Caco-2 (cell line): ENCODE results near the gene TMEM45A. TPM values are rescaled to one million over a fixed set of nuclear protein-coding genes. Genes with fewer than 3 reads are reported as not detected.
"Not testable (repeated sequence)": the region's sequence is repeated elsewhere in the genome, so short reads cannot be mapped to it uniquely, and the experiment has no call there.

Experiments
- BruUV-seq: library from RNA; stranded (reverse); fragments of 400-500 nt; replicated peaks from 2 replicates; lab custom pipeline; 2021; lab: Mats Ljungman, UMichigan
- CTCF ChIA-PET: fragments of 300-600 bp; sonication (Branson Sonifier 250); formaldehyde crosslinking; loops from one replicate; lab custom pipeline; 2022; ENCODE audit warnings: antibody characterized with exemption; lab: Charles Lee
- POLR2A ChIA-PET: fragments of 300-600 bp; sonication (Branson Sonifier 250); formaldehyde crosslinking; loops from one replicate; lab custom pipeline; 2022; ENCODE audit warnings: antibody characterized with exemption; lab: Charles Lee
- DNase-seq, 2 experiments: peaks; one replicate each; pipeline versions ENCODE4 v3.0.0 to v3.0.0-alpha.2; 2020 to 2022
- H3K27me3 ChIP-seq: replicated peaks from 2 replicates; pipeline ENCODE4 v1.6.0; 2011; ENCODE audit warnings: low read length; ENCODE audit not compliant: control insufficient read depth, insufficient read depth
- H3K36me3 ChIP-seq: 2 replicates; pipeline ENCODE4 v1.5.1; 2011; ENCODE audit warnings: low read length; ENCODE audit not compliant: control insufficient read depth, insufficient read depth
- H3K4me1 ChIP-seq: fragments of 250-450 bp; sonication (Bioruptor Pico); 2 replicates; pipeline ENCODE4 v1.5.1; 2020; ENCODE audit warnings: mild to moderate bottlenecking
- H3K4me3 ChIP-seq: 2 replicates; pipeline ENCODE4 v1.5.1; 2011; ENCODE audit warnings: low read depth, mild to moderate bottlenecking, control low read depth, low read length
- H3K9me3 ChIP-seq: fragments of 250-450 bp; sonication (Bioruptor Pico); 2 replicates; pipeline ENCODE4 v1.5.1; 2020; ENCODE audit warnings: mild to moderate bottlenecking, moderate library complexity
- H3K27ac Mint-ChIP-seq: one replicate; pipeline ENCODE4 v1.8.0; 2022; ENCODE audit warnings: mixed read lengths; ENCODE audit not compliant: unreplicated experiment
- H3K27me3 Mint-ChIP-seq: one replicate; pipeline ENCODE4 v1.8.0; 2022; ENCODE audit warnings: mixed read lengths; ENCODE audit not compliant: insufficient read depth, unreplicated experiment
- H3K36me3 Mint-ChIP-seq: one replicate; pipeline ENCODE4 v1.8.0; 2022; ENCODE audit warnings: mild to moderate bottlenecking, mixed read lengths; ENCODE audit not compliant: insufficient read depth, unreplicated experiment
- H3K4me1 Mint-ChIP-seq: one replicate; pipeline ENCODE4 v1.8.0; 2022; ENCODE audit warnings: low read depth, mixed read lengths; ENCODE audit not compliant: unreplicated experiment
- H3K4me3 Mint-ChIP-seq: one replicate; pipeline ENCODE4 v1.8.0; 2022; ENCODE audit warnings: mild to moderate bottlenecking, moderate library complexity, mixed read lengths; ENCODE audit not compliant: unreplicated experiment
- H3K9me3 Mint-ChIP-seq: one replicate; pipeline ENCODE4 v1.8.0; 2022; ENCODE audit warnings: mixed read lengths; ENCODE audit not compliant: unreplicated experiment
- intact Hi-C: fragments of 100-400 bp; cut with micrococcal nuclease; formaldehyde crosslinking; loops from one replicate; pipeline ENCODE4 v1.10.0; 2022; ENCODE audit not compliant: unreplicated experiment
- total RNA-seq: library from RNA; stranded (reverse); gene quantifications from 2 replicates; pipeline ENCODE4 v1.2.3, GENCODE V29; 2022
- TF ChIP-seq, protein P1 (sequence below), 2 experiments: fragments of 200-600 bp in 1 of 2; IDR thresholded peaks; 1 replicate in 1 of 2; 2 replicates in 1 of 2; pipeline versions ENCODE4 v1.5.1 to v1.8.0; 2011 to 2022; ENCODE audit warnings: antibody characterized with exemption in 1 of 2, control low read depth in 1 of 2, inconsistent platforms in 1 of 2, low read depth in 1 of 2, low read length in 1 of 2, mild to moderate bottlenecking in 1 of 2, moderate library complexity in 1 of 2; ENCODE audit not compliant: insufficient read depth in 1 of 2, severe bottlenecking in 1 of 2, unreplicated experiment in 1 of 2

The TMEM45A gene
- total RNA-seq, 1 experiment from 2014 or later = 5.6 TPM

DNA sequence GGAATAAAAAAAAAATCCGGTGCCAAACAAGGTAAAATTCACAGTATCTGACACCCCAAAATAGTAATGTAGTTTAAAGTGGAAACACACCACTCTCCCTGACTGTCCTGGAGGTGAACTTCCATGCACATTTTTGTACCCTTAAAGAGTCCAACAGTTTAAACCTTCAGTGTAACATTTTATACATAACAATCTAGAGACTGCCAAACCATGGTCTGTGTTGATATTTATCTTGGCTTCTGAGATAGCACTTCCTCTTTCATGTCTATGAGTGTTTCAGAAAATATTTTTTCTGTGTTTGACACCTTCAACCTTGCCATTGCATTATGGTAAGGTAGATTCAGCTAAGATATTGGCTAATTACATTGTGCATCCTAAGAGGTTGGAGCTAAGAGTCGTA is 13.9 kb downstream of the TMEM45A start:
- Mint-ChIP-seq H3K27me3 (no peaks in the 10 kb centered on the region), H3K27ac (no peak overlapping the region), H3K36me3 (no peaks in the 10 kb centered on the region), H3K4me3 (no peak overlapping the region), H3K4me1 (no peaks in the 10 kb centered on the region), H3K9me3 (no peaks in the 10 kb centered on the region)
- BruUV-seq = no TSS peak
- POLR2A ChIA-PET = no interaction called here
- Histone ChIP-seq H3K27me3 (no peaks in the 10 kb centered on the region; the same call in 1 of the 2 replicates), H3K36me3 (no peaks in the 10 kb centered on the region), H3K9me3 (no peaks in the 10 kb centered on the region), H3K4me1 (no peaks in the 10 kb centered on the region), H3K4me3 (no peak overlapping the region)
- no peak for DNase-seq
- TF ChIP-seq, protein P1, sequence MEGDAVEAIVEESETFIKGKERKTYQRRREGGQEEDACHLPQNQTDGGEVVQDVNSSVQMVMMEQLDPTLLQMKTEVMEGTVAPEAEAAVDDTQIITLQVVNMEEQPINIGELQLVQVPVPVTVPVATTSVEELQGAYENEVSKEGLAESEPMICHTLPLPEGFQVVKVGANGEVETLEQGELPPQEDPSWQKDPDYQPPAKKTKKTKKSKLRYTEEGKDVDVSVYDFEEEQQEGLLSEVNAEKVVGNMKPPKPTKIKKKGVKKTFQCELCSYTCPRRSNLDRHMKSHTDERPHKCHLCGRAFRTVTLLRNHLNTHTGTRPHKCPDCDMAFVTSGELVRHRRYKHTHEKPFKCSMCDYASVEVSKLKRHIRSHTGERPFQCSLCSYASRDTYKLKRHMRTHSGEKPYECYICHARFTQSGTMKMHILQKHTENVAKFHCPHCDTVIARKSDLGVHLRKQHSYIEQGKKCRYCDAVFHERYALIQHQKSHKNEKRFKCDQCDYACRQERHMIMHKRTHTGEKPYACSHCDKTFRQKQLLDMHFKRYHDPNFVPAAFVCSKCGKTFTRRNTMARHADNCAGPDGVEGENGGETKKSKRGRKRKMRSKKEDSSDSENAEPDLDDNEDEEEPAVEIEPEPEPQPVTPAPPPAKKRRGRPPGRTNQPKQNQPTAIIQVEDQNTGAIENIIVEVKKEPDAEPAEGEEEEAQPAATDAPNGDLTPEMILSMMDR (IDR thresholded peaks at IDR 0.05; ENCODE audit: insufficient read depth in 1 of 2, low read depth in 1 of 2, low read length in 1 of 2, severe bottlenecking in 1 of 2, unreplicated experiment in 1 of 2) = no peak
- CTCF ChIA-PET = no interaction called here
- intact Hi-C loops = no loop called here

DNA sequence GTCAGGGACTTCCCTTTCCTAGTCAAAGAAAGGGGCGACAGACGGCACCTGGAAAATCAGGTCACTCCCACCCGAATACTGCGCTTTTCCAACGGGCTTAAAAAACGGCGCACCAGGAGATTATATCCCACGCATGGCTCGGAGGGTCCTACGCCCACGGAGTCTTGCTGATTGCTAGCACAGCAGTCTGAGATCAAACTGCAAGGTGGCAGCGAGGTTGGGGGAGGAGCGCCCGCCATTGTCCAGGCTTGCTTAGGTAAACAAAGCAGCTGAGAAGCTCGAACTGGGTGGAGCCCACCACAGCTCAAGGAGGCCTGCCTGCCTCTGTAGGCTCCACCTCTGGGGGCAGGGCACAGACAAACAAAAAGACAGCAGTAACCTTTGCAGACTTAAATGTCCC is 17.4 kb downstream of the TMEM45A start:
- BruUV-seq, POLR2A ChIA-PET, DNase-seq, H3K27me3 Mint-ChIP-seq, H3K36me3 Mint-ChIP-seq, CTCF ChIA-PET, intact Hi-C loops, H3K4me1 ChIP-seq, H3K4me1 Mint-ChIP-seq, H3K36me3 ChIP-seq, H3K9me3 Mint-ChIP-seq, H3K27ac Mint-ChIP-seq, H3K4me3 ChIP-seq, H3K9me3 ChIP-seq, H3K27me3 ChIP-seq, H3K4me3 Mint-ChIP-seq: not testable (repeated sequence)

DNA sequence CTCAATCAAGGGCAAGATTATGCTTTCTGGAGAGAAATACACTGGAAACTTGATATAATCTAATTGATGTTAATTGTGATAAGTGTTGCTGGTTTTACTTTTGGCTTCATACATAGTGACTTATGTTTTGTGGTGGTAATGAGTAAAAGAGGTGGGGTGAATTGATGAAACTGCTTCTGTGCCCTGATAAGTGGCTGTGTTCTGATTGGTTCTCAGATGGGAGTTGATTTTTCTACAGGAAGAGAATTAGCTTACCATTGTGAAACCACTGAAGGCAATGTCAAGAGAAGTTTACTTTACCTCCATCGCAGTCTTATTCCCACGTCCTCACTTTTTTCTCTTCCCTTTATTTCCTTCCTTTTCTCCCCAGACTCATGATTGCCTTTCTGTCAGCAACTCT is 23.8 kb downstream of the TMEM45A start:
- Histone ChIP-seq H3K4me3 (no peak overlapping the region), H3K4me1 (no peaks in the 10 kb centered on the region), H3K36me3 (no peaks in the 10 kb centered on the region), H3K27me3 (no peaks in the 10 kb centered on the region), H3K9me3 (no peaks in the 10 kb centered on the region)
- H3K4me3 Mint-ChIP-seq = no peak overlapping the region
- no peak for DNase-seq
- no TSS peak for BruUV-seq
- ChIA-PET CTCF (no interaction called here), POLR2A (no interaction called here)
- intact Hi-C loops = no loop called here
- TF ChIP-seq, protein P1 (IDR thresholded peaks at IDR 0.05; ENCODE audit: insufficient read depth in 1 of 2, low read depth in 1 of 2, low read length in 1 of 2, severe bottlenecking in 1 of 2, unreplicated experiment in 1 of 2) = no peak
- no peak overlapping the region for H3K27ac Mint-ChIP-seq
- no peaks in the 10 kb centered on the region for H3K9me3 Mint-ChIP-seq
- H3K36me3 Mint-ChIP-seq = no peaks in the 10 kb centered on the region
- H3K27me3 Mint-ChIP-seq = no peaks in the 10 kb centered on the region
- H3K4me1 Mint-ChIP-seq = no peaks in the 10 kb centered on the region

DNA sequence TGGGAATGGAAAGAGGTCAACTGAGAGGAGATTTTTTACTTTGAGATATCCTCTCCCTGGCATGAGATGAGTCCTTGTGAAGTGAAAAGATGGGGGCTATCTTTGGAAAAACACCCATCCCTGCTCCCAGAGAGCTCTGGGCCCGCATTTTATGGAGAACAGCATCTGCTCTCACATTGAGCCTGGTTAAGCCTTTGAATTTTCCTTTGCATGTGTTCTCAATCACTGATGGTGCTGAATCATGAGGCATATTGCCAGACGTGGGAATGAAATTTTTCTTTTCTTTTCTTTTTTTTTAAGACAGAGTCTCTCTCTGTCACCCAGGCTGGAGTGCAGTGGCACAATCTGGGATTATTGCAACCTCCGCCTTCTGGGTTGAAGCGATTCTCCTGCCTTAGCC is 24.4 kb downstream of the TMEM45A start:
- H3K36me3 ChIP-seq = no peaks in the 10 kb centered on the region
- H3K4me3 Mint-ChIP-seq = no peak overlapping the region
- intact Hi-C loops = no loop called here
- no peaks in the 10 kb centered on the region for H3K9me3 ChIP-seq
- BruUV-seq = no TSS peak
- no peak for DNase-seq
- H3K4me3 ChIP-seq = no peak overlapping the region
- H3K9me3 Mint-ChIP-seq = no peaks in the 10 kb centered on the region
- H3K4me1 Mint-ChIP-seq = no peaks in the 10 kb centered on the region
- ChIA-PET POLR2A (no interaction called here), CTCF (no interaction called here)
- no peaks in the 10 kb centered on the region for H3K36me3 Mint-ChIP-seq
- H3K4me1 ChIP-seq = no peaks in the 10 kb centered on the region
- TF ChIP-seq, protein P1 (IDR thresholded peaks at IDR 0.05; ENCODE audit: insufficient read depth in 1 of 2, low read depth in 1 of 2, low read length in 1 of 2, severe bottlenecking in 1 of 2, unreplicated experiment in 1 of 2) = no peak
- H3K27me3 Mint-ChIP-seq = no peaks in the 10 kb centered on the region
- H3K27me3 ChIP-seq = no peaks in the 10 kb centered on the region
- H3K27ac Mint-ChIP-seq = no peak overlapping the region
